Heart right ventricle (tissue), 16 donors: ENCODE results near the gene CHAMP1. TPM values are rescaled to one million over a fixed set of nuclear protein-coding genes. Genes with fewer than 3 reads are reported as not detected.

Experiments
- ATAC-seq, 8 donors: fragments of 200-7000 bp; cut with Tn5 transposase; one replicate each; pipeline ENCODE4 v1.9.1; 2020; ENCODE audit warnings: mild to moderate bottlenecking in 8 of 8, moderate library complexity in 8 of 8, moderate number of reproducible peaks in 1 of 8
- DNase-seq, 2 donors: peaks; one replicate each; pipeline ENCODE4 v3.0.0-alpha.2; 2020
- H3K27ac ChIP-seq, 10 donors: fragments of 200-600 bp; sonication (generic) in 2 of 10; one replicate each; pipeline versions ENCODE4 v1.5.0 to v1.8.0; 2020 to 2022; ENCODE audit warnings: mild to moderate bottlenecking in 3 of 10
- H3K27me3 ChIP-seq, 7 donors: fragments of 200-600 bp; one replicate each; pipeline ENCODE4 v1.8.0; 2021 to 2022; ENCODE audit warnings: mild to moderate bottlenecking in 2 of 7
- H3K36me3 ChIP-seq, 9 donors: fragments of 200-600 bp; sonication (generic) in 1 of 9; one replicate each; pipeline versions ENCODE4 v1.5.0 to v1.8.0; 2020 to 2022; ENCODE audit warnings: mild to moderate bottlenecking in 2 of 9
- H3K4me1 ChIP-seq, 9 donors: fragments of 200-600 bp; sonication (generic) in 1 of 9; one replicate each; pipeline versions ENCODE4 v1.5.0 to v1.8.0; 2020 to 2022; ENCODE audit warnings: mild to moderate bottlenecking in 4 of 9
- H3K4me3 ChIP-seq, 10 donors: fragments of 200-600 bp; sonication (generic) in 2 of 10; one replicate each; pipeline versions ENCODE4 v1.5.0 to v1.8.0; 2020 to 2022; ENCODE audit warnings: mild to moderate bottlenecking in 7 of 10, moderate library complexity in 2 of 10
- H3K9me3 ChIP-seq, 11 donors: fragments of 200-600 bp in 10 of 11; sonication (generic) in 2 of 11; one replicate each; pipeline versions ENCODE4 v1.5.0 to v1.8.0; 2013 to 2022; ENCODE audit warnings: mild to moderate bottlenecking in 2 of 11, control low read depth in 1 of 11, moderate library complexity in 1 of 11
- WGBS, 2 donors: extraction: QIAGEN DNeasy Blood & Tissue Kit; methylation state at CpG; one replicate each; pipeline ENCODE4 v1.1.7; 2013; ENCODE audit warnings: inconsistent platforms in 1 of 2; 5-methylcytosine and 5-hydroxymethylcytosine counted together
- intact Hi-C, 10 donors: fragments of 100-400 bp; cut with DNase I; formaldehyde crosslinking; loops; one replicate each; pipeline versions ENCODE4 v1.11.1 to v1.14.2; 2022
- polyA plus RNA-seq, 2 donors: library from polyadenylated mRNA; stranded (reverse); fragments of 200-250 nt; gene quantifications; one replicate each; pipeline ENCODE4 v1.2.3, GENCODE V29; 2013
- total RNA-seq, 10 donors: library from RNA; stranded (reverse); fragmentation: NEBNext Ultra II Directional in 3 of 10; extraction: Animal tissue kit (Norgen Biotek cat#: 25700) in 3 of 10; gene quantifications; one replicate each; pipeline versions ENCODE4 v1.2.1 to v1.2.4, GENCODE V29; 2021 to 2023
- TF ChIP-seq, protein P1 (sequence below), 9 donors: fragments of 200-600 bp; sonication (generic) in 2 of 9; IDR thresholded peaks; one replicate each; pipeline versions ENCODE4 v1.5.0 to v1.8.0; 2021 to 2022; ENCODE audit warnings: antibody characterized with exemption in 9 of 9, mild to moderate bottlenecking in 5 of 9, moderate library complexity in 1 of 9
- donor health status: Arrhythmogenic right ventricular cardiomyopathy.
- donor health status: ischemic (EF 13 %, LVEDD 7.1; RV severe dilation, severe dysfunction).
- donor health status: healthy with polysubstance abuse.
- donor health status: DM: no; HTN: yes; CAD: no.
- donor health status: DM: no; HTN: no; CAD: no.
- donor health status: ischemic (EF 25% LVEDD 6.9; RV normal size, moderate dysfunction).
- donor health status: ischemic (EF 25% LVEDD 5.7; RV mildly dilated, moderate dysfunction).
- donor health status: healthy.
- donor health status: DM: yes; HTN: yes; CAD: no.
- donor health status: Ischemic cardiomyopathy.
- donor health status: ischemic (EF 35%, LVEDD 5.7; RV mildly dilated, moderate dysfunction).
- donor health status: nonischemic (EF 11% LVEDD 7.7; RV severe dilation, severe dysfunction).
- donor health status: DM: yes; HTN: yes; CAD: no.
- donor health status: PGD.
- donor health status: ischemic (EF 29% LVEDD 5.4; RV normal size, mild dysfunction).
- donor health status: nonischemic (EF 23%, LVEDD 6.1; RV moderate dilation, normal function).

CHAMP1 gene
- total and polyA plus RNA-seq, 12 donors, result 3.0 to 17.4 (median 10.6) TPM

DNA sequence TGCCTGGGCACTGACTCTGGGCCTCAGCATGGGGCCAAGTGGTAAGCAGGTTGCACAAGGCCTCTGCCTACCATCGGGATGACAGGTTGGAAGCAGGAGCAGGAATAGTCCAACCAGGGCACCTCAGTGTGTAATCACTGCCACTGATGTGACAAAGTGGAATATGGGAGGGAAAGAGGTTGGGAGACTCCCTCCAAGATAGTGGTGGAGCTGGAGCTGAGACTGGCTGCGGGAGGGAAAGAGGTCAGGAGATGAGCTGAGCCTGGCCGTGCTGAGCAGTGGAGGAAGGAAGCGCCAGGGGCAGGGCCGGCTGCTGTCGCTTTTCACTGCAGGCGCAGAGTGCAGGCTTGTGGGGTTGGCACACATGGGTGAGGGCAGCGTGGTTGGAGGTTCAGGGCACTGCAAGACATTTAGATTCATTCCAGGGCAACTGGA is 26.1 kb upstream of the CHAMP1 start:
- Histone ChIP-seq H3K9me3 (no peaks in the 10 kb centered on the region), H3K4me3 (no peak overlapping the region), H3K4me1 (peaks cover 0 to 7% (median 4%) of the 10 kb centered on the region in 9 donors), H3K27me3 (no peaks in the 10 kb centered on the region), H3K27ac (no peak overlapping the region), H3K36me3 (peaks cover 0 to 94% (median 22%) of the 10 kb centered on the region in 9 donors)
- TF ChIP-seq, protein P1, sequence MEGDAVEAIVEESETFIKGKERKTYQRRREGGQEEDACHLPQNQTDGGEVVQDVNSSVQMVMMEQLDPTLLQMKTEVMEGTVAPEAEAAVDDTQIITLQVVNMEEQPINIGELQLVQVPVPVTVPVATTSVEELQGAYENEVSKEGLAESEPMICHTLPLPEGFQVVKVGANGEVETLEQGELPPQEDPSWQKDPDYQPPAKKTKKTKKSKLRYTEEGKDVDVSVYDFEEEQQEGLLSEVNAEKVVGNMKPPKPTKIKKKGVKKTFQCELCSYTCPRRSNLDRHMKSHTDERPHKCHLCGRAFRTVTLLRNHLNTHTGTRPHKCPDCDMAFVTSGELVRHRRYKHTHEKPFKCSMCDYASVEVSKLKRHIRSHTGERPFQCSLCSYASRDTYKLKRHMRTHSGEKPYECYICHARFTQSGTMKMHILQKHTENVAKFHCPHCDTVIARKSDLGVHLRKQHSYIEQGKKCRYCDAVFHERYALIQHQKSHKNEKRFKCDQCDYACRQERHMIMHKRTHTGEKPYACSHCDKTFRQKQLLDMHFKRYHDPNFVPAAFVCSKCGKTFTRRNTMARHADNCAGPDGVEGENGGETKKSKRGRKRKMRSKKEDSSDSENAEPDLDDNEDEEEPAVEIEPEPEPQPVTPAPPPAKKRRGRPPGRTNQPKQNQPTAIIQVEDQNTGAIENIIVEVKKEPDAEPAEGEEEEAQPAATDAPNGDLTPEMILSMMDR (IDR thresholded peaks at IDR 0.05), result no peak
- intact Hi-C loops, result no loop called here
- DNase-seq, result no peak
- no peak for ATAC-seq
- WGBS, 2 donors, result 88 to 92% methylated on average over 8 of the region's 8 CpGs

DNA sequence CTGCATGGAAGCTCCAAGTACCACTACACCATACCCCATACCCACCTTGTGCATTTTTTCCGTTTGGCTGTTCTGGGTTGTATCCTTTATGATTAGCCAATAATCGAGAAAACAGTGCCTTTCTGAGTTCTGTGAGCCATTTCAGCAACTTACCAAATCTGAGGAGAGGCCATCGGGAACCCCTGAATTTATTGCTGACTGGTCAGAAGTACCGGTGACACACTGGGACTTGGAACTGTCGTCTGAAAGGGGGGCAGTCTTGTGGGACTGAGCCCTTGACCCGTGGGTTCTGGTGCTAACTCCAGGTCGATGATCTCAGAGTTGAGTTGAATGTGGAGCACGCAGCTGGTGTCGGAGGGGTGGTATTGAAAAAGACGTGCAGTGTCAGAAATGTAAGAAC is 17.9 kb upstream of the CHAMP1 start:
- 90% methylated on average over 10 of the region's 10 CpGs for WGBS, 2 donors
- no peak for ATAC-seq
- Histone ChIP-seq H3K9me3 (no peaks in the 10 kb centered on the region), H3K27ac (no peak overlapping the region), H3K4me1 (no peaks in the 10 kb centered on the region), H3K36me3 (peaks cover 0 to 92% (median 17%) of the 10 kb centered on the region in 9 donors), H3K27me3 (no peaks in the 10 kb centered on the region), H3K4me3 (no peak overlapping the region)
- intact Hi-C loops, result no loop called here
- TF ChIP-seq, protein P1 (IDR thresholded peaks at IDR 0.05), result no peak
- no peak for DNase-seq

DNA sequence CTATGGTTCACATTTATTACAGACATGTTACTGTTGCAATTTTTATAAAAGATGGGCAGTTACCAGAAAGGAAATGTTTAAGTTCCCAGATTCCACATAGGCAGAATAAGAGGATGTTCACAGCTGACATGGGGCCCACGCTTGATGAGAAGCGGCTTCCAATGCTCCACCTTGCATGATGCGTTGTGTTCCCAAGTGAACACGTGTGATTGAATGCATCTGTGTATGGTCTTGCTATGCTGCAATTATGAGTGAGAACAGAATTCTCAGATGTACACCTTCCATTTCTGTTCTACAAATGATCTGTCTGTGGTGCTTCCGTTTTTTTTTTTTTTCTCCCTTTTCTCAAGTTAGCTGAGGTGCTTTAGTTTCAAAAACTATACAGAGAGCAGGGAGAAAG is 17.4 kb upstream of the CHAMP1 start:
- H3K4me3 ChIP-seq, result no peak overlapping the region
- intact Hi-C loops, result no loop called here
- H3K27ac ChIP-seq, result no peak overlapping the region
- H3K36me3 ChIP-seq, result peaks cover 0 to 92% (median 19%) of the 10 kb centered on the region in 9 donors
- no peaks in the 10 kb centered on the region for H3K9me3 ChIP-seq
- H3K27me3 ChIP-seq, result no peaks in the 10 kb centered on the region
- TF ChIP-seq, protein P1 (IDR thresholded peaks at IDR 0.05), result no peak
- no peak for ATAC-seq
- no peaks in the 10 kb centered on the region for H3K4me1 ChIP-seq
- no peak for DNase-seq
- WGBS, 2 donors, result 91 to 92% methylated on average over 5 of the region's 5 CpGs

DNA sequence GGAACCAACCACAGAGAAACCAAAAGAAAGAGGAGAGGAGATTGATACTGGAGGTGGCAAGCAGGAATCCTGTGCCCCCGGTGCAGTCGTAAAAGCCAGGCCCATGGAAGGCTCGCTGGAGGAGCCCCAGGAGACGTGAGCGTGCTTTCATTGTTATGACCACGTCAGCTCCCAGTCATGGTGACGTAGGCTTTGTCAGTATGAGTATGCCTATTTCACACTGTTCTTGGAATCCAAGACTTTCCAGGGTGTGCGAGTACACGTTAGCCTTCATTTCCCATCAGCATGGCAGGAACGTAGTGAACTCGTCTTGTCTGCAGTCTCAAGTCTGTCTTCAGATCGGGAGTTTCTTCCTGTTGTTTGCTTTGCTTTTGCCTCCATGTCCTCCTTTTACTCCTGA is 15.4 kb upstream of the CHAMP1 start:
- 90 to 93% methylated on average over 12 of the region's 12 CpGs for WGBS, 2 donors
- no peaks in the 10 kb centered on the region for H3K27me3 ChIP-seq
- no peak overlapping the region for H3K4me3 ChIP-seq
- TF ChIP-seq, protein P1 (IDR thresholded peaks at IDR 0.05), result no peak
- H3K36me3 ChIP-seq, result peaks cover 0 to 92% (median 36%) of the 10 kb centered on the region in 9 donors
- no peaks in the 10 kb centered on the region for H3K9me3 ChIP-seq
- no peaks in the 10 kb centered on the region for H3K4me1 ChIP-seq
- no peak overlapping the region for H3K27ac ChIP-seq
- DNase-seq (no peak), ATAC-seq (no peak)
- intact Hi-C loops, result no loop called here
